HepG2 (cell line): Measurements from ENCODE around the gene PXT1. TPM values are rescaled to one million over a fixed set of nuclear protein-coding genes. Genes with fewer than 3 reads are reported as not detected.

Experiments used
- ARID3A ChIP-seq: IDR thresholded peaks from 2 replicates; pipeline ENCODE4 v1.6.1; 2012; ENCODE audit warnings: low read depth, low read length, improper control_type of control experiment
- CEBPZ ChIP-seq: IDR thresholded peaks from 2 replicates; pipeline ENCODE4 v1.6.1; 2012; ENCODE audit warnings: low read length, improper control_type of control experiment
- ELF3 ChIP-seq: IDR thresholded peaks from 2 replicates; pipeline ENCODE4 v1.6.1; 2016; ENCODE audit warnings: missing genetic modification reagents, missing compliant biosample characterization
- ETV5 ChIP-seq: IDR thresholded peaks from 2 replicates; pipeline ENCODE4 v1.6.1; 2018; ENCODE audit warnings: missing biosample characterization, missing genetic modification reagents, inconsistent platforms, borderline replicate concordance
- HDAC2 ChIP-seq: sonication (generic); formaldehyde crosslinking; IDR thresholded peaks from 2 replicates; pipeline ENCODE4 v1.4.0; 2020; ENCODE audit warnings: missing genetic modification reagents
- KLF16 ChIP-seq, 2 experiments: sonication (generic) in 1 of 2; formaldehyde crosslinking in 1 of 2; IDR thresholded peaks; 2 replicates each; pipeline versions ENCODE4 v1.6.1 to v1.8.0; 2016 to 2023; ENCODE audit warnings: missing genetic modification reagents in 2 of 2, missing compliant biosample characterization in 1 of 2
- NRL ChIP-seq: sonication (generic); formaldehyde crosslinking; IDR thresholded peaks from 2 replicates; pipeline ENCODE4 v1.5.0; 2020; ENCODE audit warnings: missing genetic modification reagents, mild to moderate bottlenecking, moderate library complexity, borderline replicate concordance
- PLRG1 ChIP-seq: fragments of 450-650 bp; conservative IDR thresholded peaks from 2 replicates; pipeline ENCODE4 v1.6.1; 2016
- TAF15 ChIP-seq: fragments of 200-400 bp; formaldehyde crosslinking; IDR thresholded peaks from one replicate; pipeline ENCODE4 v1.6.1; 2018; ENCODE audit warnings: mild to moderate bottlenecking, low read depth, low read length; ENCODE audit not compliant: poor library complexity, severe bottlenecking
- U2AF2 ChIP-seq: fragments of 200-400 bp; formaldehyde crosslinking; IDR thresholded peaks from 2 replicates; pipeline ENCODE4 v1.6.1; 2017; ENCODE audit warnings: low read depth, mild to moderate bottlenecking, low read length
- ZNF253 ChIP-seq: sonication (generic); formaldehyde crosslinking; IDR thresholded peaks from 2 replicates; pipeline ENCODE4 v1.8.0; 2022; ENCODE audit warnings: mild to moderate bottlenecking, missing genetic modification reagents, borderline replicate concordance
- ZNF292 ChIP-seq: sonication (generic); formaldehyde crosslinking; IDR thresholded peaks from 2 replicates; pipeline ENCODE4 v1.8.1; 2022; ENCODE audit warnings: mild to moderate bottlenecking, low read depth, missing genetic modification reagents, borderline replicate concordance
- ZNF318 ChIP-seq: sonication (generic); formaldehyde crosslinking; IDR thresholded peaks from 2 replicates; pipeline ENCODE4 v1.4.0; 2020; ENCODE audit warnings: mild to moderate bottlenecking, missing genetic modification reagents
- polyA plus RNA-seq, 8 experiments: library from polyadenylated mRNA; depleted of rRNA in 3 of 8; stranded (reverse) in 7 of 8; unstranded in 1 of 8; fragments of >200 nt; fragmentation: Illumina TruSeq in 4 of 8; extraction: Trizol in 4 of 8; gene quantifications; 2 replicates each; pipeline versions ENCODE4 v1.2.1 to v1.2.3, GENCODE V29; 2011 to 2016; ENCODE audit warnings: low read depth in 4 of 8, missing spikeins in 1 of 8, mixed read lengths in 1 of 8; ENCODE audit not compliant: insufficient read depth in 1 of 8
- total RNA-seq, 5 experiments: library from RNA; depleted of rRNA; stranded (reverse); fragments of >200 nt; fragmentation: Illumina TruSeq; extraction: Trizol; gene quantifications; 2 replicates each; pipeline ENCODE4 v1.2.3, GENCODE V29; 2016; ENCODE audit warnings: low read depth in 1 of 5

PXT1 gene
- total and polyA plus RNA-seq, 2 of the 13 experiments (the other 11 are each of a cell fraction or from before 2014, with no cell fraction given): 0.04 TPM; not detected in 1

- no peak for TF ChIP-seq CEBPZ
- no peak for TF ChIP-seq TAF15
- peak in 1 of 2 experiments; percentile 86; a peak in 2 of 4 replicates for TF ChIP-seq KLF16 (CRISPR knock-in tag; IDR thresholded peaks at IDR 0.05)
- no peak; the same call in 1 of the 2 replicates for TF ChIP-seq ZNF253 (CRISPR knock-in tag)
- TF ChIP-seq U2AF2: no peak
- peak; percentile 73 for TF ChIP-seq ETV5
- TF ChIP-seq ZNF292 (CRISPR knock-in tag): no peak
- TF ChIP-seq ZNF318 (CRISPR knock-in tag): no peak; the same call in 1 of the 2 replicates
- TF ChIP-seq NRL (CRISPR knock-in tag): peak; percentile 67
- TF ChIP-seq ELF3 (CRISPR knock-in tag): peak; percentile 58
- peak; percentile 58 for TF ChIP-seq ARID3A
- TF ChIP-seq HDAC2 (CRISPR knock-in tag): peak; percentile 75
- TF ChIP-seq PLRG1: no peak
These were observed at the start of gene PXT1, which contains the start of gene KCTD20 (continued) for GRCh38 chr6:36442671-36443470.
